MCF 10A (cell line): Measurements from ENCODE around the gene GASK1A. TPM values are rescaled to one million over a fixed set of nuclear protein-coding genes. Genes with fewer than 3 reads are reported as not detected.

Source experiments
- BruUV-seq: library from RNA; stranded (reverse); fragments of 400-500 nt; replicated peaks from 2 replicates; lab custom pipeline; 2021; lab: Mats Ljungman, UMichigan
- CTCF ChIA-PET: fragments of 300-600 bp; sonication (Branson Sonifier 250); formaldehyde crosslinking; extraction: SDS; loops from one replicate; lab custom pipeline; 2021; ENCODE audit warnings: antibody characterized with exemption, inconsistent platforms; lab: Yijun Ruan, JAX
- POLR2A ChIA-PET: fragments of 300-600, 350-650 bp; sonication (Branson Sonifier 250); formaldehyde crosslinking; extraction: SDS; loops from one replicate; lab custom pipeline; 2020; ENCODE audit warnings: antibody characterized with exemption, inconsistent platforms; lab: Yijun Ruan, JAX
- DNase-seq: peaks from one replicate; pipeline ENCODE4 v3.0.0-alpha.2; 2018; ENCODE audit not compliant: unreplicated experiment
- H3K27ac Mint-ChIP-seq: one replicate; pipeline ENCODE4 v1.8.0; 2022; ENCODE audit warnings: mild to moderate bottlenecking, low read depth, mixed read lengths; ENCODE audit not compliant: unreplicated experiment
- H3K27me3 Mint-ChIP-seq: one replicate; pipeline ENCODE4 v1.8.0; 2022; ENCODE audit warnings: mixed read lengths; ENCODE audit not compliant: insufficient read depth, unreplicated experiment
- H3K36me3 Mint-ChIP-seq: one replicate; pipeline ENCODE4 v1.8.0; 2022; ENCODE audit warnings: mild to moderate bottlenecking, moderate library complexity, mixed read lengths; ENCODE audit not compliant: insufficient read depth, unreplicated experiment
- H3K4me1 Mint-ChIP-seq: one replicate; pipeline ENCODE4 v1.8.0; 2022; ENCODE audit warnings: mixed read lengths; ENCODE audit not compliant: insufficient read depth, unreplicated experiment
- H3K4me3 Mint-ChIP-seq: one replicate; pipeline ENCODE4 v1.8.0; 2022; ENCODE audit warnings: mild to moderate bottlenecking, moderate library complexity, mixed read lengths; ENCODE audit not compliant: unreplicated experiment
- H3K9me3 Mint-ChIP-seq: one replicate; pipeline ENCODE4 v1.8.0; 2022; ENCODE audit warnings: mixed read lengths; ENCODE audit not compliant: unreplicated experiment
- intact Hi-C: fragments of 100-400 bp; cut with micrococcal nuclease; formaldehyde crosslinking; loops from 2 replicates; pipeline ENCODE4 v1.14.1; 2022
- total RNA-seq: library from RNA; stranded (reverse); gene quantifications from 2 replicates; pipeline ENCODE4 v1.2.3, GENCODE V29; 2022
- TF ChIP-seq, protein P1 (sequence below): fragments of 200-600 bp; IDR thresholded peaks from one replicate; pipeline ENCODE4 v1.8.0; 2022; ENCODE audit warnings: antibody characterized with exemption, mild to moderate bottlenecking; ENCODE audit not compliant: unreplicated experiment

The GASK1A gene
- total RNA-seq, 1 experiment from 2014 or later, result not detected

DNA sequence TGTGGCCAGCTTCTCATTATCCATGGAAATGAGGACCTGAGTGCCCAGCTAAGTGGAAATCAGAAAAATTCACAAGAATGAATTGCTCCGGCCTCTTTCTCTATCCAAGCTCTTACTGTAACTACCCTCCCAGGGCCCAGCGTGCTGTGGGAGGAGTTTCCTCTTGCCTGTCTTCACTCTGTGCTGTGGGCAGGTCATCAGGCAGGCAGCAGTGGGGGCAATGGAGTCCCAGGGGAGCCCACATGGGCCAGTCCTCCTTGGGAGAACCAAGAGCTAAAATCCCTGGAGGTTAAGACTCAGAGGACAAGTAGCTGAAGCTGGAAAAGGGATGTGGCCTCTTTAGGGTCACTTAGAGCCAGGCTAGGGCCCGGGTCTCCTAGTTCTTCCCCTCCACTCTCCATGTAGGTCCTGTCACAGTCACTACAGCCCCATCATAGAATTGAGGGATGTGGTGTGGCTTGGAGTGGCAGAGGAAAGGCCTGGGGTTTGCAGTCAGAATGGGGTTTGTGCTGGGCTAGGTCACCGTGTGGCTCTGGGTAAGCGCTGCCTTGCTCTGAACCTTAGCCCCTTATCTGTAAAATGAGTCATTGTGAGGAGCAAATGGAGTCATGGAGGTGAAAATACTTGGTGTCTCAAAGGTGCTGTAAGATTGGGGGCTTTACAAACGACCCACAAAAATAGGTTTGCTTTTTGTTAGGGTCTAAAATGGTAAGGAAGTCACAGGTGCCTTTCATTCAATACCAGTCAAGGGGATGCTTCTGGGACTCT is 3.7 kb downstream of the GASK1A start:
- BruUV-seq, result no TSS peak
- Mint-ChIP-seq H3K27ac (no peak overlapping the region), H3K27me3 (peaks cover 41% of the 10 kb centered on the region), H3K4me3 (no peak overlapping the region), H3K36me3 (peaks cover 4% of the 10 kb centered on the region), H3K4me1 (no peaks in the 10 kb centered on the region), H3K9me3 (no peaks in the 10 kb centered on the region)
- ChIA-PET POLR2A (interaction anchor here (1.1 kb wide), 1 partner anchor 18 kb away, joined by 5 read pairs; no protein-coding TSS in a partner anchor), CTCF (interaction anchor here (0.7 kb wide), 1 partner anchor 68 kb away, joined by 3 read pairs; no protein-coding TSS in a partner anchor)
- no peak for DNase-seq
- TF ChIP-seq, protein P1, sequence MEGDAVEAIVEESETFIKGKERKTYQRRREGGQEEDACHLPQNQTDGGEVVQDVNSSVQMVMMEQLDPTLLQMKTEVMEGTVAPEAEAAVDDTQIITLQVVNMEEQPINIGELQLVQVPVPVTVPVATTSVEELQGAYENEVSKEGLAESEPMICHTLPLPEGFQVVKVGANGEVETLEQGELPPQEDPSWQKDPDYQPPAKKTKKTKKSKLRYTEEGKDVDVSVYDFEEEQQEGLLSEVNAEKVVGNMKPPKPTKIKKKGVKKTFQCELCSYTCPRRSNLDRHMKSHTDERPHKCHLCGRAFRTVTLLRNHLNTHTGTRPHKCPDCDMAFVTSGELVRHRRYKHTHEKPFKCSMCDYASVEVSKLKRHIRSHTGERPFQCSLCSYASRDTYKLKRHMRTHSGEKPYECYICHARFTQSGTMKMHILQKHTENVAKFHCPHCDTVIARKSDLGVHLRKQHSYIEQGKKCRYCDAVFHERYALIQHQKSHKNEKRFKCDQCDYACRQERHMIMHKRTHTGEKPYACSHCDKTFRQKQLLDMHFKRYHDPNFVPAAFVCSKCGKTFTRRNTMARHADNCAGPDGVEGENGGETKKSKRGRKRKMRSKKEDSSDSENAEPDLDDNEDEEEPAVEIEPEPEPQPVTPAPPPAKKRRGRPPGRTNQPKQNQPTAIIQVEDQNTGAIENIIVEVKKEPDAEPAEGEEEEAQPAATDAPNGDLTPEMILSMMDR, result no peak
- intact Hi-C loops, result no loop called here

DNA sequence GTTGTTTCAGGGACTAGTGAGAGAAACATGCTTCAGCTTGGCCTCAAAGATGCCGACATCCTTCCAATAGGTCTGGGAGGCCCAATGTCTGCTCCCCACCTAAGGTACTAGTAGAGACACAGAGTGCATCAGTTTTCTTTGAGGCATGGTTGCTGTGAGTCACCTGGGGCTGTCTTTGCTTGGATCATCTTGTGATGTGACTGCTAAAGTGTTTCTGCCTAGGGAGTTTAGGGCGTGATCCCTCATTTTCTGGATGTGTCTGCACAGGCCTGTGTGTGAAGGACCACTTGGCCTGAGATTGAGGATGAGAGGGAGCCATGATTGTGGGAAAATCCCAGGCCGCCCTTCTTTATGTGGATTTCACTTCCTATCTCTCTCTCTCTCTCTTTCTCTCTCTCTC is 4.8 kb downstream of the GASK1A start:
- H3K36me3 Mint-ChIP-seq, result no peaks in the 10 kb centered on the region
- H3K4me3 Mint-ChIP-seq, result no peak overlapping the region
- BruUV-seq, result no TSS peak
- peaks cover 30% of the 10 kb centered on the region for H3K27me3 Mint-ChIP-seq
- DNase-seq, result no peak
- TF ChIP-seq, protein P1, result no peak
- ChIA-PET CTCF (interaction anchor here (0.8 kb wide), 1 partner anchor 22 kb away, joined by 3 read pairs; no protein-coding TSS in a partner anchor), POLR2A (no interaction called here)
- H3K4me1 Mint-ChIP-seq, result no peaks in the 10 kb centered on the region
- no peak overlapping the region for H3K27ac Mint-ChIP-seq
- intact Hi-C loops, result no loop called here
- no peaks in the 10 kb centered on the region for H3K9me3 Mint-ChIP-seq

DNA sequence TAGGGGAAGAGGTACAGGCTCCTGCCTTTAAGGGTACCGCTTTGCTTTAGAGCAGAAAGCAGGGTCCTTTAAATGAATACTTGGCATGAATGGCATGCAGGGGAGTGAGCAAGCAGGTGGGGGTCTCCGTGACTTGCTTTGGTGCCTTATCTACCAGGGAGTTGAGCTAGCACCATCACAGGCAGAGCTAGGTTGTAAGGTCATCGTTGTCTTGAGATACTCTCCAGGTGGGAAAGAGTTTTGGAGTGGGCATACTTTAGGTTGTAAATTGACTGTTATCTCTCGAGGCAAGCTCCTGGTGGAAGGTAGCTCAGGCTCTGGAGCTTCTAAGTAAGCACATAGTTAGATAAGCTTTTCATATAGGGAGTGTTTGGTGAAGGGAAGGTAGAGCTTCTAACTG is 5.6 kb downstream of the GASK1A start:
- intact Hi-C loops, result no loop called here
- CTCF ChIA-PET, result interaction anchor here (0.6 kb wide), 1 partner anchor 14 kb away, joined by 4 read pairs; no protein-coding TSS in a partner anchor
- TF ChIP-seq, protein P1, result no peak
- POLR2A ChIA-PET, result no interaction called here
- Mint-ChIP-seq H3K4me1 (no peaks in the 10 kb centered on the region), H3K9me3 (no peaks in the 10 kb centered on the region), H3K4me3 (no peak overlapping the region), H3K27me3 (peaks cover 27% of the 10 kb centered on the region), H3K36me3 (no peaks in the 10 kb centered on the region), H3K27ac (no peak overlapping the region)
- no peak for DNase-seq
- BruUV-seq, result no TSS peak

DNA sequence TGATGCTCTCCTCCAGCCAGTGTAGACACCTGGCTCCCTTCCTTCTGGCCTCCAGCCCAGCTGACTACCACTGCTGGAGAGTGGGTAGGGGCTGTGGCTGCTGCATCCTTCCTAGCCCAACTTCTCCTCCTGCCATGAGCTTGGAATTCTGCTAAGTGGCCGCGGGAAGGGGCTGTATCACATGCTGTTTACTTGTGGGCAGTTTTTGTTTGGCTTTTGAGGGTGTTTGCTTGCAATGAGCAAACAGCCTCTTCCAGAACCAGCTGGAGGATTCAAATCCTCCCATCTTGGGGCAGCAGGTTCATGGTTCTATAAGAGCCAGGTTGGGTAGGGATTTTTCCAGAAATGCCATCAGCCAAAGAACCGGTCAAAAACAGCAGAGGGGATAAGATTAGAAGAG is 9.0 kb downstream of the GASK1A start:
- no peak for DNase-seq
- intact Hi-C loops, result no loop called here
- Mint-ChIP-seq H3K9me3 (no peaks in the 10 kb centered on the region), H3K27me3 (peaks cover 13% of the 10 kb centered on the region), H3K4me3 (no peak overlapping the region), H3K4me1 (no peaks in the 10 kb centered on the region), H3K27ac (no peak overlapping the region), H3K36me3 (no peaks in the 10 kb centered on the region)
- ChIA-PET POLR2A (no interaction called here), CTCF (interaction anchor here (1.1 kb wide), 1 partner anchor 86 kb away, joined by 3 read pairs; no protein-coding TSS in a partner anchor)
- TF ChIP-seq, protein P1, result no peak
- BruUV-seq, result no TSS peak
